ENCODE measurements around the gene METTL25B. TPM values are rescaled to one million over a fixed set of nuclear protein-coding genes. Genes with fewer than 3 reads are reported as not detected.

The METTL25B gene
- total and polyA plus RNA-seq, 2 of the 13 experiments (the other 11 are each of a cell fraction or from before 2014, with no cell fraction given): 11.9 to 24.0 TPM

DNA sequence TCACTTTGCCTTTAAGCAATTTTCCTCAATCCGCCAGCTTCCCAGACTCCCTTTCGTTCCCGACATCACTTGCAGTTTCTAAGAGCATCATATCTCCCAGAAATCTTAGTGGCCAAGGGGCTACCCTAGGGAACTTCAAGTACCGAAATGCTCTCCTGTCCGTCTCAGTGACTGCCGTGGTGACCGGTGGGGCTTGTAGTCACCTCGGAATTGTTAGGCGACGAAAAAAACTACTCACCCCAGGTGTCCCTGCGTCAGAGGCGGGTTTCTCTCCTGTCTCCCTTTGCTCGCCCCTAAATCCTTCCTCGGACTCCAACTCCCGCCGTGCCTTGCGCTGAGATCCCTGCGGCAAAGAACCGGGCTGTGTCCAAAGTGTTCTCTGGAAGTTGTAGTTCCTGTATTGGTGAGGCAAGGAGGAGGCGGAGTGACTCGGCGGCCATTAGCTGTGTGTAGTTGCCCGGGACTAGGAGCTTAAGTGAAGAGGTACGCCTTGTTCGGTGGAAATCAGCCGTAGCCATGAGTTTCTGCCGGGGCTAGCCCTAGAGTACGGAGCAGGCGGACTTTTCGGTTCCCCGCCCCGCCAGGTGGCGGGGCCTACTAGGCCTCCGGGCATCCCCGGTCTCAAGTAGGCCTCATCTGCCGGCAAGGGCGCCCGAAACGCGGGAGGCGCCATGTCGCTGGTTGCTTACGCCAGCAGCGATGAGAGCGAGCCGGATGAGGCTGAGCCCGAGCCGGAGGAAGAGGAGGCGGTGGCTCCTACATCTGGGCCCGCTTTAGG lies 39.0 kb downstream of the METTL25B start, which contains the start of gene PRCC (continued):
- TF ChIP-seq, protein P1, sequence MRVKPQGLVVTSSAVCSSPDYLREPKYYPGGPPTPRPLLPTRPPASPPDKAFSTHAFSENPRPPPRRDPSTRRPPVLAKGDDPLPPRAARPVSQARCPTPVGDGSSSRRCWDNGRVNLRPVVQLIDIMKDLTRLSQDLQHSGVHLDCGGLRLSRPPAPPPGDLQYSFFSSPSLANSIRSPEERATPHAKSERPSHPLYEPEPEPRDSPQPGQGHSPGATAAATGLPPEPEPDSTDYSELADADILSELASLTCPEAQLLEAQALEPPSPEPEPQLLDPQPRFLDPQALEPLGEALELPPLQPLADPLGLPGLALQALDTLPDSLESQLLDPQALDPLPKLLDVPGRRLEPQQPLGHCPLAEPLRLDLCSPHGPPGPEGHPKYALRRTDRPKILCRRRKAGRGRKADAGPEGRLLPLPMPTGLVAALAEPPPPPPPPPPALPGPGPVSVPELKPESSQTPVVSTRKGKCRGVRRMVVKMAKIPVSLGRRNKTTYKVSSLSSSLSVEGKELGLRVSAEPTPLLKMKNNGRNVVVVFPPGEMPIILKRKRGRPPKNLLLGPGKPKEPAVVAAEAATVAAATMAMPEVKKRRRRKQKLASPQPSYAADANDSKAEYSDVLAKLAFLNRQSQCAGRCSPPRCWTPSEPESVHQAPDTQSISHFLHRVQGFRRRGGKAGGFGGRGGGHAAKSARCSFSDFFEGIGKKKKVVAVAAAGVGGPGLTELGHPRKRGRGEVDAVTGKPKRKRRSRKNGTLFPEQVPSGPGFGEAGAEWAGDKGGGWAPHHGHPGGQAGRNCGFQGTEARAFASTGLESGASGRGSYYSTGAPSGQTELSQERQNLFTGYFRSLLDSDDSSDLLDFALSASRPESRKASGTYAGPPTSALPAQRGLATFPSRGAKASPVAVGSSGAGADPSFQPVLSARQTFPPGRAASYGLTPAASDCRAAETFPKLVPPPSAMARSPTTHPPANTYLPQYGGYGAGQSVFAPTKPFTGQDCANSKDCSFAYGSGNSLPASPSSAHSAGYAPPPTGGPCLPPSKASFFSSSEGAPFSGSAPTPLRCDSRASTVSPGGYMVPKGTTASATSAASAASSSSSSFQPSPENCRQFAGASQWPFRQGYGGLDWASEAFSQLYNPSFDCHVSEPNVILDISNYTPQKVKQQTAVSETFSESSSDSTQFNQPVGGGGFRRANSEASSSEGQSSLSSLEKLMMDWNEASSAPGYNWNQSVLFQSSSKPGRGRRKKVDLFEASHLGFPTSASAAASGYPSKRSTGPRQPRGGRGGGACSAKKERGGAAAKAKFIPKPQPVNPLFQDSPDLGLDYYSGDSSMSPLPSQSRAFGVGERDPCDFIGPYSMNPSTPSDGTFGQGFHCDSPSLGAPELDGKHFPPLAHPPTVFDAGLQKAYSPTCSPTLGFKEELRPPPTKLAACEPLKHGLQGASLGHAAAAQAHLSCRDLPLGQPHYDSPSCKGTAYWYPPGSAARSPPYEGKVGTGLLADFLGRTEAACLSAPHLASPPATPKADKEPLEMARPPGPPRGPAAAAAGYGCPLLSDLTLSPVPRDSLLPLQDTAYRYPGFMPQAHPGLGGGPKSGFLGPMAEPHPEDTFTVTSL (CRISPR knock-in tag; IDR thresholded peaks at IDR 0.05; ENCODE audit: borderline replicate concordance): no peak
- TF ChIP-seq ZXDC (CRISPR knock-in tag; IDR thresholded peaks at IDR 0.05): no peak
- TF ChIP-seq MIXL1 (CRISPR knock-in tag; IDR thresholded peaks at IDR 0.05): peak; percentile 52; the same call in 1 of the 2 replicates
- TF ChIP-seq, protein P2, sequence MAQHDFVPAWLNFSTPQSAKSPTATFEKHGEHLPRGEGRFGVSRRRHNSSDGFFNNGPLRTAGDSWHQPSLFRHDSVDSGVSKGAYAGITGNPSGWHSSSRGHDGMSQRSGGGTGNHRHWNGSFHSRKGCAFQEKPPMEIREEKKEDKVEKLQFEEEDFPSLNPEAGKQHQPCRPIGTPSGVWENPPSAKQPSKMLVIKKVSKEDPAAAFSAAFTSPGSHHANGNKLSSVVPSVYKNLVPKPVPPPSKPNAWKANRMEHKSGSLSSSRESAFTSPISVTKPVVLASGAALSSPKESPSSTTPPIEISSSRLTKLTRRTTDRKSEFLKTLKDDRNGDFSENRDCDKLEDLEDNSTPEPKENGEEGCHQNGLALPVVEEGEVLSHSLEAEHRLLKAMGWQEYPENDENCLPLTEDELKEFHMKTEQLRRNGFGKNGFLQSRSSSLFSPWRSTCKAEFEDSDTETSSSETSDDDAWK (CRISPR knock-in tag; IDR thresholded peaks at IDR 0.05): no peak
- no peak for TF ChIP-seq ZNF432 (CRISPR knock-in tag; IDR thresholded peaks at IDR 0.05; ENCODE audit: borderline replicate concordance)
- TF ChIP-seq ZNF441 (CRISPR knock-in tag; IDR thresholded peaks at IDR 0.05; ENCODE audit: borderline replicate concordance): no peak; the same call in 1 of the 2 replicates
- peak; percentile 92 for TF ChIP-seq ELF1 (CRISPR knock-in tag; IDR thresholded peaks at IDR 0.05)
- TF ChIP-seq, protein P3, sequence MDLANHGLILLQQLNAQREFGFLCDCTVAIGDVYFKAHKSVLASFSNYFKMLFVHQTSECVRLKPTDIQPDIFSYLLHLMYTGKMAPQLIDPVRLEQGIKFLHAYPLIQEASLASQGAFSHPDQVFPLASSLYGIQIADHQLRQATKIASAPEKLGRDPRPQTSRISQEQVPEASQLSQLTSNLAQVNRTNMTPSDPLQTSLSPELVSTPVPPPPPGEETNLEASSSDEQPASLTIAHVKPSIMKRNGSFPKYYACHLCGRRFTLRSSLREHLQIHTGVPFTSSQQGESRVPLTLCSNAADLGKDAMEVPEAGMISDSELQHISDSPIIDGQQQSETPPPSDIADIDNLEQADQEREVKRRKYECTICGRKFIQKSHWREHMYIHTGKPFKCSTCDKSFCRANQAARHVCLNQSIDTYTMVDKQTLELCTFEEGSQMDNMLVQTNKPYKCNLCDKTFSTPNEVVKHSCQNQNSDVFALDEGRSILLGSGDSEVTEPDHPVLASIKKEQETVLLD (CRISPR knock-in tag; IDR thresholded peaks at IDR 0.05; ENCODE audit: low read depth): no peak
- no peak for TF ChIP-seq U2AF2 (IDR thresholded peaks at IDR 0.05; ENCODE audit: low read depth, low read length)
- TF ChIP-seq GABPA (IDR thresholded peaks at IDR 0.05; ENCODE audit: low read depth, low read length): peak; percentile 72
- peak; percentile 94 for TF ChIP-seq GABPA (CRISPR knock-in tag; IDR thresholded peaks at IDR 0.05; ENCODE audit: low read depth)
- no peak for TF ChIP-seq ZFP36 (IDR thresholded peaks at IDR 0.05; ENCODE audit: borderline replicate concordance, low read depth, low read length, partially characterized antibody)
- TF ChIP-seq, protein P4, sequence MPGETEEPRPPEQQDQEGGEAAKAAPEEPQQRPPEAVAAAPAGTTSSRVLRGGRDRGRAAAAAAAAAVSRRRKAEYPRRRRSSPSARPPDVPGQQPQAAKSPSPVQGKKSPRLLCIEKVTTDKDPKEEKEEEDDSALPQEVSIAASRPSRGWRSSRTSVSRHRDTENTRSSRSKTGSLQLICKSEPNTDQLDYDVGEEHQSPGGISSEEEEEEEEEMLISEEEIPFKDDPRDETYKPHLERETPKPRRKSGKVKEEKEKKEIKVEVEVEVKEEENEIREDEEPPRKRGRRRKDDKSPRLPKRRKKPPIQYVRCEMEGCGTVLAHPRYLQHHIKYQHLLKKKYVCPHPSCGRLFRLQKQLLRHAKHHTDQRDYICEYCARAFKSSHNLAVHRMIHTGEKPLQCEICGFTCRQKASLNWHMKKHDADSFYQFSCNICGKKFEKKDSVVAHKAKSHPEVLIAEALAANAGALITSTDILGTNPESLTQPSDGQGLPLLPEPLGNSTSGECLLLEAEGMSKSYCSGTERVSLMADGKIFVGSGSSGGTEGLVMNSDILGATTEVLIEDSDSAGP (CRISPR knock-in tag; IDR thresholded peaks at IDR 0.05; ENCODE audit: borderline replicate concordance): peak; percentile 99
- no peak for TF ChIP-seq ZNF24 (IDR thresholded peaks at IDR 0.05)
- peak; percentile 87; the same call in 1 of the 2 replicates for TF ChIP-seq ZNF678 (CRISPR knock-in tag; IDR thresholded peaks at IDR 0.05)

Data from HepG2 (cell line).